A549 treated with CORT108297 at 1 μM for 4 hours (cell line): ENCODE measurements around the gene OR1L4. TPM values are rescaled to one million over a fixed set of nuclear protein-coding genes. Genes with fewer than 3 reads are reported as not detected.

Source experiments
- total RNA-seq: library from RNA; stranded (reverse); fragments of 200-300 nt; extraction: Qiagen RNA extraction; gene quantifications from 5 replicates; pipeline ENCODE4 v1.2.3, GENCODE V29; 2022

Gene OR1L4
- total RNA-seq = not detected in 5 replicates

DNA sequence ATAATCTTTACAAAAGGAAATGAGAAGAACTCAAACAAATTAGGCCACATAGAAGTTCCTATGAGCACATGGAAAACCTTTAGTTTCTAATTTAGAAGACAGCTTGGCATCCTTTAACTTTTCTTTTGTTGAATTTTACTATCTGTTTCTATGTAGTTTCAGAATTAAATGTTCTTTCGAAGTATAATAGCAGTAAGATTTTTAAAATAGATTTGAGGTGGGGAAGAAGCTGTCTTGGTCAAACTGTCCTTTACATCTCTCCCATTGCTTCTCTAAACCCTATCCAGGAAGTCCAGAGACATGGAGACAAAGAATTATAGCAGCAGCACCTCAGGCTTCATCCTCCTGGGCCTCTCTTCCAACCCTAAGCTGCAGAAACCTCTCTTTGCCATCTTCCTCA, at the start of gene OR1L4:
TSS of gene OR1L4 (plus strand) at position 301 of the 400 bp plus-strand sequence. CDS start at position 301, 0 bp downstream.

GRCh38 chr9:122742003-122742402, 18.2 kb downstream of the OR1L4 start, which contains the start of gene OR1L6:
TSS of gene OR1L6 (plus strand) at chr9:122742303. CDS start at chr9:122749848, 7,545 bp downstream.

Other genes starting within 250 kb of the OR1L4 start
- gene OR1J1, start 246.1 kb upstream of the OR1L4 start, total RNA-seq = not detected in 5 replicates
- not detected in 5 replicates for gene OR1J2, start 213.2 kb upstream of the OR1L4 start, total RNA-seq
- gene OR1J4, start 204.8 kb upstream of the OR1L4 start, total RNA-seq = 0.10 to 0.13 TPM in 2 of 5 replicates, not detected in the others
- not detected in 5 replicates for gene OR1N1, start 196.7 kb upstream of the OR1L4 start, total RNA-seq
- not detected in 5 replicates for gene OR1N2, start 170.9 kb upstream of the OR1L4 start, total RNA-seq
- gene OR1L8, start 140.6 kb upstream of the OR1L4 start, total RNA-seq = not detected in 5 replicates
- gene OR1Q1, start 109.3 kb upstream of the OR1L4 start, total RNA-seq = 0.15 TPM in 1 of 5 replicates, not detected in the others
- gene OR1B1, start 66.4 kb upstream of the OR1L4 start, total RNA-seq = not detected in 5 replicates
- not detected in 5 replicates for gene OR1L1, start 62.3 kb upstream of the OR1L4 start, total RNA-seq
- gene OR1L3, start 48.9 kb upstream of the OR1L4 start, total RNA-seq = not detected in 5 replicates
- gene OR1L6, start 18.3 kb downstream of the OR1L4 start, total RNA-seq = not detected in 5 replicates
- gene OR5C1, start 64.9 kb downstream of the OR1L4 start, total RNA-seq = not detected in 5 replicates
- not detected in 5 replicates for gene OR1K1, start 76.1 kb downstream of the OR1L4 start, total RNA-seq
- 14.8 to 18.5 TPM (median 17.6 TPM) in 5 replicates for gene PDCL, start 104.6 kb downstream of the OR1L4 start, total RNA-seq
- gene RC3H2, start 181.4 kb downstream of the OR1L4 start, total RNA-seq = 14.9 to 22.2 TPM (median 19.2 TPM) in 5 replicates
- gene ZBTB6, start 189.3 kb downstream of the OR1L4 start, total RNA-seq = 4.8 to 6.3 TPM (median 5.4 TPM) in 5 replicates
- gene ZBTB26, start 207.5 kb downstream of the OR1L4 start, total RNA-seq = 1.4 to 2.3 TPM (median 2.2 TPM) in 5 replicates
- 12.6 to 15.5 TPM (median 13.9 TPM) in 5 replicates for gene RABGAP1, start 217.0 kb downstream of the OR1L4 start, total RNA-seq